K562 (cell line): ENCODE results near the gene ZNF514. TPM values are rescaled to one million over a fixed set of nuclear protein-coding genes. Genes with fewer than 3 reads are reported as not detected.
A peak's percentile ranks its signal among the peaks of the same experiment; 100 is the strongest.

Source experiments
- BCOR ChIP-seq: fragments of 450-650 bp; IDR thresholded peaks from 2 replicates; pipeline ENCODE4 v1.6.1; 2016
- C11orf30 ChIP-seq: fragments of 450-650 bp; IDR thresholded peaks from 2 replicates; pipeline ENCODE4 v1.6.1; 2016; ENCODE audit warnings: low read depth, mild to moderate bottlenecking
- HDAC2 ChIP-seq: fragments of 450-650 bp; IDR thresholded peaks from 2 replicates; pipeline ENCODE4 v1.6.1; 2016; ENCODE audit warnings: mild to moderate bottlenecking
- HDGF ChIP-seq: fragments of 450-650 bp; IDR thresholded peaks from 2 replicates; pipeline ENCODE4 v1.6.1; 2016
- JUN ChIP-seq, 2 experiments: sonication (generic) in 1 of 2; formaldehyde crosslinking in 1 of 2; IDR thresholded peaks; 2 replicates each; pipeline versions ENCODE4 v1.6.1 to v1.8.0; 2012 to 2022; ENCODE audit warnings: borderline replicate concordance in 2 of 2, mild to moderate bottlenecking in 2 of 2, improper control_type of control experiment in 1 of 2, low read depth in 1 of 2, low read length in 1 of 2, missing genetic modification reagents in 1 of 2
- POLR2AphosphoS2 ChIP-seq: IDR thresholded peaks from 2 replicates; pipeline ENCODE4 v1.6.1; 2012; ENCODE audit warnings: low read length, improper control_type of control experiment
- POLR3A ChIP-seq: IDR thresholded peaks from 2 replicates; pipeline ENCODE4 v1.6.1; 2011; ENCODE audit warnings: borderline replicate concordance, mild to moderate bottlenecking, moderate library complexity; ENCODE audit not compliant: insufficient read length, insufficient read depth; ENCODE audit errors: extremely low read depth
- RBM25 ChIP-seq: fragments of 200-400 bp; formaldehyde crosslinking; IDR thresholded peaks from 2 replicates; pipeline ENCODE4 v1.6.1; 2018; ENCODE audit warnings: low read length, low read depth, moderate library complexity; ENCODE audit not compliant: severe bottlenecking
- SMARCA4 ChIP-seq: fragments of 450-650 bp; IDR thresholded peaks from 2 replicates; pipeline ENCODE4 v1.6.1; 2016
- YY1 ChIP-seq, 3 experiments: IDR thresholded peaks; 2 replicates each; pipeline ENCODE4 v1.6.1; 2011; ENCODE audit warnings: low read length in 2 of 3, mild to moderate bottlenecking in 2 of 3, moderate library complexity in 2 of 3, borderline replicate concordance in 1 of 3, control low read depth in 1 of 3, low read depth in 1 of 3; ENCODE audit not compliant: insufficient read depth in 3 of 3, insufficient replicate concordance in 2 of 3, control insufficient read depth in 1 of 3, insufficient read length in 1 of 3; ENCODE audit errors: extremely low read depth in 1 of 3
- ZKSCAN1 ChIP-seq: fragments of 150-350 bp; IDR thresholded peaks from 2 replicates; pipeline ENCODE4 v1.6.1; 2016; ENCODE audit warnings: low read depth, low read length
- ZNF436 ChIP-seq: fragments of 250-450, 450-650 bp; sonication (Bioruptor Pico); formaldehyde crosslinking; IDR thresholded peaks from 2 replicates; pipeline ENCODE4 v1.7.0; 2020; ENCODE audit warnings: mild to moderate bottlenecking
- ZNF507 ChIP-seq: conservative IDR thresholded peaks from 2 replicates; pipeline ENCODE4 v1.6.1; 2017; ENCODE audit warnings: missing genetic modification characterization, missing compliant biosample characterization
- ZNF586 ChIP-seq: fragments of 450-650 bp; formaldehyde crosslinking; conservative IDR thresholded peaks from 2 replicates; pipeline ENCODE4 v1.4.0; 2020; ENCODE audit warnings: mild to moderate bottlenecking, moderate library complexity
- polyA plus RNA-seq, 8 experiments: library from polyadenylated mRNA; depleted of rRNA in 4 of 8; stranded (reverse) in 5 of 8; unstranded in 3 of 8; fragments of >200 nt; fragmentation: Nextera tagmentation in 2 of 8; fragmentation: Illumina TruSeq in 1 of 8; extraction: Ambion mirVana in 2 of 8; extraction: Trizol in 1 of 8; gene quantifications; 2 replicates each; pipeline versions ENCODE4 v1.2.1 to v1.2.3, GENCODE V29; 2011 to 2014; ENCODE audit warnings: inconsistent platforms in 1 of 8, missing spikeins in 1 of 8
- total RNA-seq, 7 experiments: library from RNA; depleted of rRNA in 6 of 7; stranded (reverse); fragments of >200 nt in 6 of 7; fragmentation: Illumina TruSeq in 2 of 7; extraction: Trizol in 2 of 7; gene quantifications; 2 replicates each; pipeline versions ENCODE4 v1.2.1 to v1.2.3, GENCODE V29; 2011 to 2021; ENCODE audit warnings: low replicate concordance in 1 of 7
- TF ChIP-seq, protein P1 (sequence below): fragments of 200-800 bp; sonication (Bioruptor generic); IDR thresholded peaks from 2 replicates; pipeline ENCODE4 v1.6.1; 2017; ENCODE audit warnings: missing genetic modification characterization, missing compliant biosample characterization

Gene ZNF514
- total and polyA plus RNA-seq, 9 of the 15 experiments (the other 6 are each of a cell fraction or from before 2014, with no cell fraction given) = 7.5 to 17.7 (median 11.4) TPM

DNA sequence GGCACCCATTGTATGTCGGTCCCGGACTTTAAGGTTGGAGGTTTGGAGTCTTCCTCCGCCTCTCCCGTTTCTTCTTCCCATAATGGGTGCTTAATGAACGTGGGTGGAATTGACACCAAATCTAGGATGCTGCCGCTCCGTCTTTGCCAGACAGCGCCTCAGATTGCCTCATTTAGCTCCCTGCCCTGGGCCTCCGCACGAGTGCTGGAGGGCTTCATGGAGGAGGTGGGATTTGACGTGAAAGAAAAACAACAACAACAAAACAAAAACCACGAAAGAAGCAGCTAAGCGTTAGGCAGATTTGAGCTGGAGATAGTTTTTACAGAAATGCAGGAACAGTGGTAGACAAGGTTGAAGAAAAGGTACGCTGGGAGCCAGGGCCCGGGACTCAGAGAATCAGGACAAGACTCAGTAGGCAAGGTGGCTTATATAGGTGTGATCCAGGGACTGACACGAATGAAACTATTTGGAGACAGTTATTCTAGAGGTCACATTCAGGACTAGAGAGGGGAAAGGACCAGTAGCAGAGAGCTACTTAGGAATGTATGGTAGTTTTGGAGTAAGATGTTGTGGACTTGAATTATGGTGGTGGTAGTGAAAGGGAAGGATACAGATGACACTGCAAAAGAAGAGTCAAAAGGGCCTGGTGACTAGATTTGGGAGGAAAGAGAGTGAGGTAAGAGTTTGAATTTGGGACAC, 6.6 kb upstream of the ZNF514 start (continued):
- TF ChIP-seq JUN (IDR thresholded peaks at IDR 0.05; ENCODE audit: borderline replicate concordance, low read depth, low read length) (no peak), JUN (CRISPR knock-in tag; IDR thresholded peaks at IDR 0.05; ENCODE audit: borderline replicate concordance) (no peak), ZNF507 (no peak), C11orf30 (peak; percentile 27; the same call in 1 of the 2 replicates), POLR2AphosphoS2 (no peak), ZNF436 (CRISPR knock-in tag) (peak; percentile 76), HDAC2 (peak; percentile 82), ZNF586 (no peak), YY1 (IDR thresholded peaks at IDR 0.05; ENCODE audit: borderline replicate concordance in 1 of 3, control insufficient read depth in 1 of 3, extremely low read depth in 1 of 3, insufficient read depth in 3 of 3, insufficient read length in 1 of 3, insufficient replicate concordance in 2 of 3, low read depth in 1 of 3, low read length in 2 of 3) (no peak), POLR3A (no peak), BCOR (peak; percentile 92), RBM25 (peak; percentile 84), ZKSCAN1 (no peak), HDGF (0 out of 2 replicates have a peak, but pooled peaks have one; percentile 14), SMARCA4 (no peak)
- TF ChIP-seq, protein P1, sequence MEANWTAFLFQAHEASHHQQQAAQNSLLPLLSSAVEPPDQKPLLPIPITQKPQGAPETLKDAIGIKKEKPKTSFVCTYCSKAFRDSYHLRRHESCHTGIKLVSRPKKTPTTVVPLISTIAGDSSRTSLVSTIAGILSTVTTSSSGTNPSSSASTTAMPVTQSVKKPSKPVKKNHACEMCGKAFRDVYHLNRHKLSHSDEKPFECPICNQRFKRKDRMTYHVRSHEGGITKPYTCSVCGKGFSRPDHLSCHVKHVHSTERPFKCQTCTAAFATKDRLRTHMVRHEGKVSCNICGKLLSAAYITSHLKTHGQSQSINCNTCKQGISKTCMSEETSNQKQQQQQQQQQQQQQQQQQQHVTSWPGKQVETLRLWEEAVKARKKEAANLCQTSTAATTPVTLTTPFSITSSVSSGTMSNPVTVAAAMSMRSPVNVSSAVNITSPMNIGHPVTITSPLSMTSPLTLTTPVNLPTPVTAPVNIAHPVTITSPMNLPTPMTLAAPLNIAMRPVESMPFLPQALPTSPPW (CRISPR knock-in tag) = peak; percentile 32; the same call in 1 of the 2 replicates
- TF ChIP-seq, all 486 proteins: peak for 21
